Breast epithelium (tissue), 3 donors: Measurements from ENCODE around the gene AGPAT3.

Experiments
- CTCF ChIP-seq, 3 donors: fragments of 450-650 bp; IDR thresholded peaks; one replicate each; pipeline ENCODE4 v1.5.1; 2016 to 2017; ENCODE audit warnings: antibody characterized with exemption in 3 of 3, mild to moderate bottlenecking in 3 of 3, moderate library complexity in 3 of 3
- POLR2A ChIP-seq: fragments of 450-650 bp; IDR thresholded peaks from one replicate; pipeline ENCODE4 v1.6.1; 2016; ENCODE audit warnings: antibody characterized with exemption, mild to moderate bottlenecking, moderate library complexity

DNA sequence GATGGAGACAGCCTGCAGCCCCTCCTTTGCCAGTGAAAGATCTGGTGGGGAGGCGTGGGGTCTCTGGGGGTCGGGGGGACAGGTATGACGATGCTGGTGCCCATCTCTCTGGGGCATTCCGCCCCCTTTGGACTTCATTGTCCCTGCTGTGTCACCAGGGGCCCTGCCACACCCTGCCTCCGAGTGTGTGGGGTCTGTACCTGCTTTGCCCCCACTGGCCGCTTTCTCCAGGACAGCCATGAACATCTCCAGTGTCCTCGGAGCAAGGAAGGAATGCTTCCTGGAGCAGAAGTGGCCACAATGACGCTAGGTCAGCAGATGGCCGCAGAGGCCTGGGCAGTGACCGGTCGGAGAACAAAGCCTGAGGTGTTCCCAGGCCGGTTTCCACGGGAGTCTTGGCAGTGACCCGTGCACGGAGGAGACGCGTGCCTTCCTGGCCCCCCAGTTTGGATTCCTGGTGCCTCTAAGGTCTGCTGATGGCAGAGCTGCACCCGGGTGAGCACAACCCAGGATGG, 128.5 kb downstream of the AGPAT3 start:
- TF ChIP-seq CTCF (IDR thresholded peaks at IDR 0.05) (no peak), POLR2A (no peak)
